T-cell (primary cell): Measurements from ENCODE around the gene RHOT2. TPM values are rescaled to one million over a fixed set of nuclear protein-coding genes. Genes with fewer than 3 reads are reported as not detected.

Source experiments
- ATAC-seq, 4 experiments: fragments of 200-7000 bp in 3 of 4; fragments of 150-1000 bp in 1 of 4; cut with Tn5 transposase; replicated peaks in 1 of 4; 1 replicate in 3 of 4; 2 replicates in 1 of 4; pipeline ENCODE4 v1.10.0; 2021; ENCODE audit warnings: moderate library complexity in 3 of 4, mild to moderate bottlenecking in 2 of 4, moderate number of reproducible peaks in 1 of 4
- CTCF ChIA-PET, 2 donors: fragments of 300-600 bp; sonication (Branson Sonifier 250); formaldehyde crosslinking; loops; one replicate each; lab custom pipeline; 2022; ENCODE audit warnings: antibody characterized with exemption in 2 of 2; lab: Charles Lee
- POLR2A ChIA-PET, 2 donors: fragments of 300-600 bp; sonication (Branson Sonifier 250); formaldehyde crosslinking; loops; one replicate each; lab custom pipeline; 2022; ENCODE audit warnings: antibody characterized with exemption in 2 of 2; lab: Charles Lee
- DNase-seq, 35 experiments: peaks; one replicate each; pipeline versions ENCODE4 v3.0.0 to v3.0.0-alpha.2; 2013 to 2023
- H3K27ac ChIP-seq: one replicate; pipeline ENCODE4 v1.5.1; 2013; ENCODE audit warnings: low read length
- H3K27me3 ChIP-seq, 2 experiments: replicated peaks in 1 of 2; 1 replicate in 1 of 2; 2 replicates in 1 of 2; pipeline versions ENCODE4 v1.6.1 to v1.7.0; 2013; ENCODE audit warnings: low read length in 1 of 2, mixed read lengths in 1 of 2; ENCODE audit not compliant: control insufficient read depth in 2 of 2, insufficient read depth in 2 of 2; ENCODE audit errors: extremely low read depth in 1 of 2
- H3K36me3 ChIP-seq, 2 donors: 1 replicate in 1 of 2; 2 replicates in 1 of 2; pipeline versions ENCODE4 v1.6.1 to v1.7.0; 2013; ENCODE audit warnings: low read length in 1 of 2; ENCODE audit not compliant: control insufficient read depth in 2 of 2, insufficient read depth in 1 of 2; ENCODE audit errors: extremely low read depth in 1 of 2
- H3K4me1 ChIP-seq, 2 experiments: 1 replicate in 1 of 2; 2 replicates in 1 of 2; pipeline versions ENCODE4 v1.6.1 to v1.7.0; 2013; ENCODE audit warnings: low read length in 2 of 2, mixed read lengths in 1 of 2; ENCODE audit not compliant: insufficient read depth in 2 of 2, control insufficient read depth in 1 of 2; ENCODE audit errors: extremely low read depth in 1 of 2
- H3K4me3 ChIP-seq, 2 donors: 1 replicate in 1 of 2; 2 replicates in 1 of 2; pipeline versions ENCODE4 v1.5.1 to v1.7.0; 2013; ENCODE audit warnings: mild to moderate bottlenecking in 2 of 2, low read length in 1 of 2, moderate library complexity in 1 of 2; ENCODE audit not compliant: control insufficient read depth in 1 of 2; ENCODE audit errors: extremely low read depth in 1 of 2
- H3K9me3 ChIP-seq: 2 replicates; pipeline ENCODE4 v1.7.0; 2013
- H3K27ac Mint-ChIP-seq, 2 donors: one replicate each; pipeline ENCODE4 v1.8.0; 2020 to 2021; ENCODE audit warnings: mild to moderate bottlenecking in 2 of 2, mixed read lengths in 2 of 2
- H3K27me3 Mint-ChIP-seq, 2 donors: one replicate each; pipeline ENCODE4 v1.8.0; 2021 to 2022; ENCODE audit warnings: mixed read lengths in 2 of 2
- H3K36me3 Mint-ChIP-seq: one replicate; pipeline ENCODE4 v1.8.0; 2021; ENCODE audit warnings: mixed read lengths
- H3K4me1 Mint-ChIP-seq, 3 donors: one replicate each; pipeline ENCODE4 v1.8.0; 2020 to 2022; ENCODE audit warnings: mixed read lengths in 3 of 3, mild to moderate bottlenecking in 1 of 3
- H3K4me3 Mint-ChIP-seq, 3 donors: one replicate each; pipeline ENCODE4 v1.8.0; 2020 to 2022; ENCODE audit warnings: mild to moderate bottlenecking in 3 of 3, mixed read lengths in 3 of 3, moderate library complexity in 3 of 3
- H3K9me3 Mint-ChIP-seq, 3 donors: one replicate each; pipeline ENCODE4 v1.8.0; 2020 to 2022; ENCODE audit warnings: mixed read lengths in 3 of 3
- WGBS: methylation state at CpG from one replicate; pipeline ENCODE4 v1.1.5; 2013; ENCODE audit warnings: missing lambda C conversion rate; ENCODE audit not compliant: insufficient coverage; 5-methylcytosine and 5-hydroxymethylcytosine counted together
- total RNA-seq, 35 experiments: library from RNA in 6 of 35; stranded (reverse) in 6 of 35; fragments of 120-200 nt in 1 of 35; gene quantifications; one replicate each; pipeline versions ENCODE4 v1.2.1 to v1.2.4 and lab custom pipeline; 2013 to 2026

The RHOT2 gene
- total RNA-seq, 5 donors from 2014 or later (not counting 1 experiment from before 2014, with no cell fraction given): 181 to 320 (median 286) TPM

- no peaks in the 10 kb centered on the region for H3K27me3 ChIP-seq
- H3K27ac ChIP-seq: peak overlapping the region; percentile 74
- peak overlapping the region; percentile 66 for H3K4me3 ChIP-seq
- Mint-ChIP-seq H3K4me1 (peaks cover 0 to 13% (median 11%) of the 10 kb centered on the region in 3 donors), H3K9me3 (no peaks in the 10 kb centered on the region), H3K27me3 (no peaks in the 10 kb centered on the region), H3K4me3 (peak overlapping the region; percentile 73 to 74 (median 73)), H3K36me3 (peaks cover 3% of the 10 kb centered on the region), H3K27ac (peak overlapping the region; percentile 86 to 94)
- no peaks in the 10 kb centered on the region for H3K9me3 ChIP-seq
- CTCF ChIA-PET: interaction anchor here in 1 of 2 donors (1.0 kb wide), 1 partner anchor 75 kb away, joined by 3 read pairs; no protein-coding TSS in a partner anchor
- H3K4me1 ChIP-seq: peaks cover 3 to 25% of the 10 kb centered on the region in 2 experiments
- DNase-seq (no peak), ATAC-seq (no peak)
- peaks cover 4 to 32% of the 10 kb centered on the region in 2 donors for H3K36me3 ChIP-seq
- WGBS: 86% methylated on average over 18 of the region's 22 CpGs
- POLR2A ChIA-PET: interaction anchor here (0.6 kb wide), 2 partner anchors 195 to 716 kb away, joined by 3 read pairs; no protein-coding TSS in a partner anchor
Measured at GRCh38 chr16:667113-667779, 686 bp upstream of the RHOT2 start.

- H3K4me1 ChIP-seq: peaks cover 3 to 25% of the 10 kb centered on the region in 2 experiments
- H3K4me3 ChIP-seq: peak overlapping the region; percentile 66 to 75
- H3K36me3 ChIP-seq: peaks cover 14 to 39% of the 10 kb centered on the region in 2 donors
- ChIA-PET POLR2A (interaction anchor here in 1 of 2 donors (0.6 kb wide), 1 partner anchor 11 kb away, joined by 5 read pairs; no protein-coding TSS in a partner anchor), CTCF (no interaction called here)
- ATAC-seq (peak in 2 of 4 experiments; percentile 6 to 21), DNase-seq (peak in 1 of 35 experiments; percentile 39)
- no peaks in the 10 kb centered on the region for H3K27me3 Mint-ChIP-seq
- peaks cover 7% of the 10 kb centered on the region for H3K36me3 Mint-ChIP-seq
- H3K9me3 ChIP-seq: no peaks in the 10 kb centered on the region
- 4% methylated on average over 48 of the region's 50 CpGs for WGBS
- H3K27me3 ChIP-seq: no peaks in the 10 kb centered on the region
- H3K27ac Mint-ChIP-seq: peak overlapping the region; percentile 58 to 72
- H3K9me3 Mint-ChIP-seq: no peaks in the 10 kb centered on the region
- H3K4me3 Mint-ChIP-seq: peak overlapping the region; percentile 73 to 74 (median 73)
- peaks cover 0 to 11% (median 11%) of the 10 kb centered on the region in 3 donors for H3K4me1 Mint-ChIP-seq
- peak overlapping the region; percentile 67 for H3K27ac ChIP-seq
Measured at GRCh38 chr16:668519-669171, 713 bp downstream of the RHOT2 start.

GRCh38 chr16:669666-670065 lies 1.7 kb downstream of the RHOT2 start:
- Mint-ChIP-seq H3K9me3 (no peaks in the 10 kb centered on the region), H3K4me3 (peak overlapping the region; percentile 26 to 73 (median 64)), H3K27ac (peak overlapping the region in 1 of 2 donors; percentile 58), H3K27me3 (no peaks in the 10 kb centered on the region), H3K36me3 (peaks cover 7% of the 10 kb centered on the region), H3K4me1 (peaks cover 0 to 12% (median 11%) of the 10 kb centered on the region in 3 donors)
- peaks cover 14 to 39% of the 10 kb centered on the region in 2 donors for H3K36me3 ChIP-seq
- H3K27me3 ChIP-seq: peaks cover 0 to 3% of the 10 kb centered on the region in 2 experiments
- CTCF ChIA-PET: no interaction called here
- WGBS: 96% methylated on average over 11 of the region's 13 CpGs
- POLR2A ChIA-PET: interaction anchor here in 1 of 2 donors (0.7 kb wide), 1 partner anchor 328 kb away, joined by 3 read pairs; no protein-coding TSS in a partner anchor
- H3K4me3 ChIP-seq: no peak overlapping the region
- no peaks in the 10 kb centered on the region for H3K9me3 ChIP-seq
- ATAC-seq (no peak), DNase-seq (no peak)
- peaks cover 3 to 26% of the 10 kb centered on the region in 2 experiments for H3K4me1 ChIP-seq
- no peak overlapping the region for H3K27ac ChIP-seq

DNA sequence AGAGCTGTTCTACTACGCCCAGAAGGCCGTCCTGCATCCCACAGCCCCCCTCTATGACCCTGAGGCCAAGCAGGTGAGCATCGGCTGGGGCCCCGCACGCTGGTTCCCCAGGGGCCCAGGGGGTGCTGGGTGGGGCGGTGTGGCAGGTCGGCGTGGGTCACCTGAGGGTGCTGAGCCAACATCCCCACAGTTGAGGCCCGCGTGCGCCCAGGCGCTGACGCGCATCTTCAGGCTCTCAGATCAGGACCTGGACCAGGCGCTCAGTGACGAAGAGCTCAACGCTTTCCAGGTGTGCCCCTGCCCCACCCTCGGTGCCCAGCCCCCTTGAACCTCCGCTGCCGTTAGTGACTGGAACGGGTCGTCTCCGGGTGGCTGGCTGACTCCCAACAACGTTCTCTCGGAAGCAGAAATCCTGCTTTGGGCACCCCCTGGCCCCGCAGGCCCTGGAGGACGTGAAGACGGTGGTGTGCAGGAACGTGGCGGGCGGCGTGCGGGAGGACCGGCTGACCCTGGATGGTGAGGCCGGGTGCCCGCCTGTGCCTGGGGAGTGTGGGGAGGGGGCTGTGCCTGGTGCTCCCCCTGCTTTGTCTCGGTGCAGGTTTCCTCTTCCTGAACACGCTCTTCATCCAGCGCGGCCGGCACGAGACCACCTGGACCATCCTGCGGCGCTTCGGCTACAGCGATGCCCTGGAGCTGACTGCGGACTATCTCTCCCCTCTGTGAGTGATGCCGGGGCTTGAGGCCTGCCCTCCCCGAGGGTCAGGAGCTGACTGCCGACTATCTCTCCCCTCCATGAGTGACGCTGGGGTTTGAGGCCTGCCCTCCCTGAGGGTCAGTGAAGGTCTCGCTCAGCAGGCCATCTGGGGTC lies 2.8 kb downstream of the RHOT2 start:
- CTCF ChIA-PET: interaction anchor here (0.5 to 0.6 kb wide), 2 partner anchors 29 to 436 kb away, joined by 3 to 5 read pairs; no protein-coding TSS in a partner anchor
- H3K27ac Mint-ChIP-seq: no peak overlapping the region

GRCh38 chr16:671353-672131 lies 3.6 kb downstream of the RHOT2 start:
- ATAC-seq (no peak), DNase-seq (no peak)
- Mint-ChIP-seq H3K27ac (no peak overlapping the region), H3K9me3 (no peaks in the 10 kb centered on the region), H3K4me3 (no peak overlapping the region), H3K4me1 (peaks cover 0 to 20% (median 18%) of the 10 kb centered on the region in 3 donors), H3K27me3 (peaks cover 0 to 6% of the 10 kb centered on the region in 2 donors), H3K36me3 (peaks cover 7% of the 10 kb centered on the region)
- H3K27ac ChIP-seq: no peak overlapping the region
- H3K27me3 ChIP-seq: peaks cover 0 to 16% of the 10 kb centered on the region in 2 experiments
- H3K36me3 ChIP-seq: peaks cover 14 to 39% of the 10 kb centered on the region in 2 donors
- ChIA-PET POLR2A (interaction anchor here in 1 of 2 donors (0.6 kb wide), 1 partner anchor 26 kb away, joined by 4 read pairs; no protein-coding TSS in a partner anchor), CTCF (interaction anchor here (0.5 to 0.6 kb wide), 2 partner anchors 28 to 436 kb away, joined by 3 to 5 read pairs; no protein-coding TSS in a partner anchor)
- H3K9me3 ChIP-seq: no peaks in the 10 kb centered on the region
- H3K4me3 ChIP-seq: no peak overlapping the region
- H3K4me1 ChIP-seq: peaks cover 3 to 41% of the 10 kb centered on the region in 2 experiments
- 91% methylated on average over 39 of the region's 40 CpGs for WGBS

More for the DNA sequence above, 2.8 kb downstream of the RHOT2 start:
- no peaks in the 10 kb centered on the region for H3K9me3 ChIP-seq
- no peak for DNase-seq
- H3K36me3 Mint-ChIP-seq: peaks cover 7% of the 10 kb centered on the region
- peaks cover 3 to 35% of the 10 kb centered on the region in 2 experiments for H3K4me1 ChIP-seq
- peaks cover 0 to 6% of the 10 kb centered on the region in 2 donors for H3K27me3 Mint-ChIP-seq
- ATAC-seq: no peak
- H3K27me3 ChIP-seq: peaks cover 0 to 10% of the 10 kb centered on the region in 2 experiments
- no peaks in the 10 kb centered on the region for H3K9me3 Mint-ChIP-seq
- peak overlapping the region in 2 of 3 donors; percentile 64 to 73 for H3K4me3 Mint-ChIP-seq
- H3K4me3 ChIP-seq: no peak overlapping the region
- H3K36me3 ChIP-seq: peaks cover 14 to 39% of the 10 kb centered on the region in 2 donors
- H3K4me1 Mint-ChIP-seq: peaks cover 0 to 19% (median 18%) of the 10 kb centered on the region in 3 donors
- POLR2A ChIA-PET: interaction anchor here in 1 of 2 donors (0.6 kb wide), 1 partner anchor 25 kb away, joined by 4 read pairs; no protein-coding TSS in a partner anchor
- 94% methylated on average over 42 of the region's 52 CpGs for WGBS
- H3K27ac ChIP-seq: no peak overlapping the region
